Duodenal mucosa (tissue), 2 donors: ENCODE results near the gene TBX18.

Experiments
- H3K27ac ChIP-seq: one replicate; pipeline ENCODE4 v1.7.0; 2013; ENCODE audit warnings: low read depth, low read length
- H3K27me3 ChIP-seq, 2 donors: one replicate each; pipeline ENCODE4 v1.7.0; 2013; ENCODE audit warnings: low read length in 2 of 2, control low read depth in 1 of 2; ENCODE audit not compliant: insufficient read depth in 2 of 2, control insufficient read depth in 1 of 2
- H3K36me3 ChIP-seq, 2 donors: one replicate each; pipeline ENCODE4 v1.7.0; 2013; ENCODE audit warnings: low read length in 2 of 2, control low read depth in 1 of 2; ENCODE audit not compliant: insufficient read depth in 2 of 2, control insufficient read depth in 1 of 2
- H3K4me1 ChIP-seq, 2 donors: one replicate each; pipeline ENCODE4 v1.7.0; 2013; ENCODE audit warnings: low read length in 2 of 2, control low read depth in 1 of 2; ENCODE audit not compliant: insufficient read depth in 2 of 2, control insufficient read depth in 1 of 2
- H3K4me3 ChIP-seq, 2 donors: one replicate each; pipeline ENCODE4 v1.7.0; 2013; ENCODE audit warnings: low read length in 2 of 2, low read depth in 1 of 2
- H3K9ac ChIP-seq, 2 donors: one replicate each; pipeline ENCODE4 v1.7.0; 2013; ENCODE audit warnings: low read length in 2 of 2, low read depth in 1 of 2
- H3K9me3 ChIP-seq, 2 donors: one replicate each; pipeline ENCODE4 v1.7.0; 2013; ENCODE audit warnings: low read length in 2 of 2, control low read depth in 1 of 2; ENCODE audit not compliant: control insufficient read depth in 1 of 2

The TBX18 gene

DNA sequence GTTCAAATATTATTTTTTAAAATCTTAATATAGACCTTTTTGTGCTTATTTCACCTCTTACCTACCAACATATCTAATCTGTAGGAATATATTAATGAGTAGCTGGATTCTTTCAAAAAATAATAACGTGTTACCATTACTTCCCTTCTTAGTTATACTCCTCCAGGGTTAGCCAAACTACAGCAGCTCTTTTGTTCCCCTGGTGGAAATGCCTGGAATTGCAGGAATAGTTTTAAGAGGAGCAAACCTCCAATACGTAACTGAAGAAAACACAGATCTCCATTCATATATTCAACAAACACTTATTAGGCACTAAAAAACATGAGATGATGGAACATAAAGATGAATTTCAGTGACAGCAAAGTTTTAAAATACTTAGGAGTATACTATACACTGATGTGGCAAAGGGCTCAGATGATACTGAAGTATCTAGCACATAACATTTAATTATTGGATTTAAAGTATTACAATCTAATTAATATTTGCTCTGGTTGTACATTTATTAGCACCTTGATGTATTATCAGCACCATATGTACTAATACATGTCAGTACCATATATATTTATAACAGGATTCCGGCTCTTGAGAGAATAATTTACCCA, 78.3 kb downstream of the TBX18 start:
- no peaks in the 10 kb centered on the region for H3K27me3 ChIP-seq
- H3K27ac ChIP-seq, result no peak overlapping the region
- no peaks in the 10 kb centered on the region for H3K36me3 ChIP-seq
- no peaks in the 10 kb centered on the region for H3K9me3 ChIP-seq
- no peak overlapping the region for H3K4me3 ChIP-seq
- no peak overlapping the region for H3K9ac ChIP-seq
- no peaks in the 10 kb centered on the region for H3K4me1 ChIP-seq

DNA sequence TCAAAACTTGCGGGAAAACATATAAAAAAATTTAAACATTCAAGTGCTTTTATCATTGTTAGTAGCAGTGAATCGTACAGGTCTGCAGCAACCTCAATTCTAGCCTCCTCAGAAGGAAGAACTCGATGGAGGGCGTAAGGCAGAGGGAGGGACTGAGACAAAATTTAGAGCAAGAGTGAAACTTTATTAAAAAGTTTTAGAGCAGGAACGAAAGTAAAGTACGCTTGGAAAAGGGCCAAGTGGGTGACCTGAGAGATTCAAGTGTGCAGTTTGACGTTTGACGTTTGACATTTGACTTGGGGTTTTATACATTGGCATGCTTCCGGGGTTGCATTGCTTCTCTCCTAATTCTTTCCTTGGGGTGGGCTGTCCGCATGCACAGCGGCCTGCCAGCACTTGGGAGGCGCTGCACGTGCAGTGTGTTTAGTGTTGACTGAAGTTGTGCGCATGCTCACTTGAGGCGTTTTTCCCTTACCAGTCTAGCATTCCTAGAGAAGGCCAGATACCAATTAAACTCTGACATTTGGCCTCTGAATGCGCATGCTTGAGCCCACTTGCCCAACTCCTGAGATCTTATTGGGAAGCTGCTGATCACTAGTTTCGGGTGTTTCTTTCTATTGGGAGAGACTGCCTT, 82.6 kb downstream of the TBX18 start:
- H3K4me1 ChIP-seq, result no peaks in the 10 kb centered on the region

GRCh38 chr6:84675651-84676050, 88.7 kb downstream of the TBX18 start:
- Histone ChIP-seq H3K36me3 (no peaks in the 10 kb centered on the region), H3K4me3 (no peak overlapping the region), H3K9ac (no peak overlapping the region)

More for the DNA sequence above, 82.6 kb downstream of the TBX18 start:
- H3K27me3 ChIP-seq, result no peaks in the 10 kb centered on the region
- no peaks in the 10 kb centered on the region for H3K36me3 ChIP-seq
- H3K4me3 ChIP-seq, result no peak overlapping the region
- no peak overlapping the region for H3K9ac ChIP-seq
- no peak overlapping the region for H3K27ac ChIP-seq
- no peaks in the 10 kb centered on the region for H3K9me3 ChIP-seq

GRCh38 chr6:84674395-84674794, 90.0 kb downstream of the TBX18 start:
- Histone ChIP-seq H3K9ac (no peak overlapping the region), H3K4me1 (no peaks in the 10 kb centered on the region), H3K9me3 (no peaks in the 10 kb centered on the region), H3K4me3 (no peak overlapping the region), H3K27ac (no peak overlapping the region), H3K36me3 (no peaks in the 10 kb centered on the region), H3K27me3 (no peaks in the 10 kb centered on the region)

More at GRCh38 chr6:84675651-84676050, 88.7 kb downstream of the TBX18 start:
- Histone ChIP-seq H3K4me1 (no peaks in the 10 kb centered on the region), H3K9me3 (no peaks in the 10 kb centered on the region), H3K27ac (no peak overlapping the region), H3K27me3 (no peaks in the 10 kb centered on the region)

GRCh38 chr6:84671183-84671582, 93.2 kb downstream of the TBX18 start:
- Histone ChIP-seq H3K27ac (no peak overlapping the region), H3K4me3 (no peak overlapping the region), H3K9ac (no peak overlapping the region), H3K4me1 (no peaks in the 10 kb centered on the region), H3K36me3 (no peaks in the 10 kb centered on the region), H3K9me3 (no peaks in the 10 kb centered on the region), H3K27me3 (no peaks in the 10 kb centered on the region)

DNA sequence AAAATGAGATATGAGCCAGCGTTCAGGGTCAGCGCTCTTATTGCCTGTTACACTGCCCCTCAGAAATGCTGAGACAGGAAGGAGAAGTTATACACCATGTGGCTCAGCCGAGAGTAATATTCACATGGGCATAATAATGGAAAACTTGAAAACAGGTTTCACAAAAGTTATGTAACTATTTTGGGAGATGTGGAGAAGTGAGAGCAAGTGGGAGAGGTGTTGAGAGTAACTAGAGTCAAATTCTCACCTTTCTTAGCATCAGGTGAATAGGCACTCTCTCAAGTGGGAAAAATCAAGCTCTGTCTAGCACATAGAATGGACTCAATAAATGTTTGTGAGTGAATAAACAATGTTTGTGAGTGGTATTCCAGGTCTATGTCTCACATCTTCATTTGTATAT, 94.5 kb downstream of the TBX18 start:
- no peaks in the 10 kb centered on the region for H3K27me3 ChIP-seq
- H3K9ac ChIP-seq, result no peak overlapping the region
- no peak overlapping the region for H3K27ac ChIP-seq
- no peaks in the 10 kb centered on the region for H3K9me3 ChIP-seq
- no peaks in the 10 kb centered on the region for H3K36me3 ChIP-seq
- H3K4me3 ChIP-seq, result no peak overlapping the region
- no peaks in the 10 kb centered on the region for H3K4me1 ChIP-seq

- H3K4me3 ChIP-seq, result no peak overlapping the region
- no peaks in the 10 kb centered on the region for H3K36me3 ChIP-seq
- H3K9ac ChIP-seq, result no peak overlapping the region
- no peak overlapping the region for H3K27ac ChIP-seq
- no peaks in the 10 kb centered on the region for H3K9me3 ChIP-seq
- H3K4me1 ChIP-seq, result no peaks in the 10 kb centered on the region
- no peaks in the 10 kb centered on the region for H3K27me3 ChIP-seq
Observed at GRCh38 chr6:84667252-84668213, 96.9 kb downstream of the TBX18 start.

- no peaks in the 10 kb centered on the region for H3K36me3 ChIP-seq
- H3K27ac ChIP-seq, result no peak overlapping the region
- H3K9me3 ChIP-seq, result no peaks in the 10 kb centered on the region
- no peak overlapping the region for H3K9ac ChIP-seq
- no peak overlapping the region for H3K4me3 ChIP-seq
- no peaks in the 10 kb centered on the region for H3K27me3 ChIP-seq
- H3K4me1 ChIP-seq, result no peaks in the 10 kb centered on the region
Observed at GRCh38 chr6:84665401-84665800, 99.0 kb downstream of the TBX18 start.

GRCh38 chr6:84663866-84664265, 100.5 kb downstream of the TBX18 start:
- Histone ChIP-seq H3K27ac (no peak overlapping the region), H3K36me3 (no peaks in the 10 kb centered on the region), H3K4me1 (no peaks in the 10 kb centered on the region), H3K27me3 (no peaks in the 10 kb centered on the region), H3K9me3 (no peaks in the 10 kb centered on the region), H3K9ac (no peak overlapping the region), H3K4me3 (no peak overlapping the region)

GRCh38 chr6:84657486-84657885, 106.9 kb downstream of the TBX18 start:
- H3K4me1 ChIP-seq, result no peaks in the 10 kb centered on the region
- H3K9me3 ChIP-seq, result no peaks in the 10 kb centered on the region
- H3K9ac ChIP-seq, result no peak overlapping the region
- no peaks in the 10 kb centered on the region for H3K27me3 ChIP-seq
- H3K4me3 ChIP-seq, result no peak overlapping the region
- no peaks in the 10 kb centered on the region for H3K36me3 ChIP-seq
- no peak overlapping the region for H3K27ac ChIP-seq
